T-helper 2 cell treated with Interferon-gamma antibody and Interleukin-4, amounts not matched to agents 5 μg/mL and 100 μg/mL, for 36 hours (primary cell): Measurements from ENCODE around the gene GFAP.

Source experiments
- DNase-seq: peaks from one replicate; pipeline ENCODE4 v3.0.0; 2021; ENCODE audit warnings: low spot score
- H3K27ac Mint-ChIP-seq: one replicate; pipeline ENCODE4 v1.8.0; 2021; ENCODE audit warnings: mild to moderate bottlenecking, mixed read lengths
- H3K27me3 Mint-ChIP-seq: one replicate; pipeline ENCODE4 v1.8.0; 2021; ENCODE audit warnings: low read depth, mixed read lengths
- H3K36me3 Mint-ChIP-seq: one replicate; pipeline ENCODE4 v1.8.0; 2021; ENCODE audit warnings: low read depth, mixed read lengths
- H3K4me1 Mint-ChIP-seq: one replicate; pipeline ENCODE4 v1.8.0; 2021; ENCODE audit warnings: low read depth, mixed read lengths
- H3K4me3 Mint-ChIP-seq: one replicate; pipeline ENCODE4 v1.8.0; 2022; ENCODE audit warnings: mild to moderate bottlenecking, moderate library complexity, mixed read lengths
- H3K9me3 Mint-ChIP-seq: one replicate; pipeline ENCODE4 v1.8.0; 2021; ENCODE audit warnings: mixed read lengths

The GFAP gene

DNA sequence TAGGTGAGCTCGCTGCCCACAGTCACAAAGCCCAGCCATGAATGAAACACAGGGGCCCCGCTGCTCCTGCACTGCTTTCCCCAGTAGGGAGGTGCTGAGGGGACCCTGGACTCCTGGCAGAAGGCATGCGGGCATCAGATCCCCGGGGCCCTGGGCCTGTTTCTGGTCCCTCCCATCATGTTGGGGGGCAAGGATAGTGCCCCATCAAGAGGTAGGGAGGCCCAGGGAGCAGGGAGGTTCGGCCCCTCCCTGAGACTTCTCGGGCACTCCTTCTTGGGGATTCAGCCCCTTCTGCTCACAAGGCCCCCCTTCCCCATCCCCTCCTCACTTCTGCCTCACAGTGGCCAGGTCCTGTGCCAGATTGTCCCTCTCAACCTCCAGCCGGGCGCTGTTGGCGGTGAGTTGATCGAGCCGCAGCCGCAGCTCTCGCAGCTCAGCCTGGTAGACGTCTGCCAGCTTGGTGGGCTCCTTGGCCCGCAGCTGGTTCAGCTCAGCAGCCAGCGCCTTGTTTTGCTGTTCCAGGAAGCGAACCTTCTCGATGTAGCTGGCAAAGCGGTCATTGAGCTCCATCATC is 515 bp downstream of the GFAP start:
- Mint-ChIP-seq H3K4me1 (peaks cover 10% of the 10 kb centered on the region), H3K36me3 (no peaks in the 10 kb centered on the region), H3K27me3 (peaks cover 38% of the 10 kb centered on the region), H3K4me3 (no peak overlapping the region), H3K9me3 (no peaks in the 10 kb centered on the region), H3K27ac (no peak overlapping the region)
- DNase-seq: no peak

DNA sequence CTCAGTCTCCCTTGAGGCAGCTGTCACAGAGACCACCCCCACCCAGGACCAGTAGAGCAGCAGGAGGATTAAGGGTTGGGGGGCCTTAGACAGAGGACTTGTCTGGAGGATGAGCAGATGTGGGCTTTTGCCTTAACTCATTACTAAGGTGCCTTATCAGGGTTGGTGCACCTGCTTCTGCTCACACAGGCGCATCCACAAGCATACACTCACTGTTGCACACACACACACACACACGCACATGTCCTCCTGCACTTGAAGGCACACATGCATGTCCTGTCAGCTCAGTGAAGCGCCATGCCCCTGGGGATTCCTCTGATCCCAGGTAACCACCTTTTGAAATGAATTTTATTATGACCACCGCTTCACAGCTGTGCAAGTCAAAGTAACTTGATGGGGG is 1.2 kb downstream of the GFAP start:
- no peak for DNase-seq
- Mint-ChIP-seq H3K36me3 (no peaks in the 10 kb centered on the region), H3K27me3 (peaks cover 38% of the 10 kb centered on the region), H3K27ac (no peak overlapping the region), H3K4me3 (no peak overlapping the region), H3K9me3 (no peaks in the 10 kb centered on the region), H3K4me1 (peaks cover 10% of the 10 kb centered on the region)

DNA sequence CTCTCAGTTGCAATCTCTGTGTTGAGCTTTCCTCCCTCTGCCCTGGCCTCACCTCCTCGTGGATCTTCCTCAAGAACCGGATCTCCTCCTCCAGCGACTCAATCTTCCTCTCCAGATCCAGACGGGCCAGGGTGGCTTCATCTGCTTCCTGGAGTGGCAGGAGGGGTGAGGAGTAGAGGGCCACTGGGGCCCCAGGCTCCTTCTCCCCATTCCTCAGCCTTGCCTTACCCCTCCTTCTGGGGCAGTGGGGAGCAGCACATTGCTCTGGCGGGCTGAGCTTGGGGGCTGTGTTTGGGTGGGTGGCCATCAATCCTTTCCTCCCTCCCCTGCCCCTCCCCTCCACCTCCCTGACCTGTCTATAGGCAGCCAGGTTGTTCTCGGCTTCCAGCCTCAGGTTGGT is 1.6 kb downstream of the GFAP start:
- H3K36me3 Mint-ChIP-seq: no peaks in the 10 kb centered on the region
- no peak overlapping the region for H3K27ac Mint-ChIP-seq
- no peak overlapping the region for H3K4me3 Mint-ChIP-seq
- H3K9me3 Mint-ChIP-seq: no peaks in the 10 kb centered on the region
- peaks cover 10% of the 10 kb centered on the region for H3K4me1 Mint-ChIP-seq
- DNase-seq: no peak
- H3K27me3 Mint-ChIP-seq: peaks cover 34% of the 10 kb centered on the region

DNA sequence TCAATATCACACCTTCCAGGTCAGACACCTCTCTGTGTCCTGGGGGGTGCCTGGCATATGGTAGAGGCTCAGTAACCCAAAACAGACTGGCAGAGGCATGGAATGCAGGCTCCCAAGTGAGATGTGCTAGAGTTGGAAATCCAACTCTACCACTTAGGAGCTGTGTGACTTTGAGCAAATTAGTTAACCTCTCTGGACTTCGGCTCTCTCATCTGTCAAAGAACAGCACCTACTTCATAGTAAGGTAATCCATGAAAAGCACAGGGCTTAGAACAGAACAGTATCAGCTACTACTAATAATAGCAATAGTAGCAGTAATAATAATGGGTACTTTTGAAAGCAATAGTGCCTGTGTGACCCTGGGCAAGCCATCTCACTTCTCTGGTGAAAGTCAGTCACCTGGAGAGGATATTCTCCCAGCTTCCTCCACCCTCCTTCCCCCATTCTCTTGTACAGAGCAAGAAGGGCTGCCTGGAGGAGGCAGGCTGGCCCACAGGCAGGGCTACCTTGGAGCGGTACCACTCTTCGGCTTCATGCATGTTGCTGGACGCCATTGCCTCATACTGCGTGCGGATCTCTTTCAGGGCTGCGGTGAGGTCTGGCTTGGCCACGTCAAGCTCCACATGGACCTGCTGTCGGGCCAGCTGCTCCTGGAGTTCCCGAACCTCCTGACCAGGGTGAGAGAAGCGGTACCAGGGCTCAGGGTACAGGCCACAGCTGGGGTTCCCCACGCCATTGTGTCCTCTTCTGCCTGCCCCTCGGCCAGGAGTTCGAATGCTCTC is 2.3 kb downstream of the GFAP start:
- peaks cover 10% of the 10 kb centered on the region for H3K4me1 Mint-ChIP-seq
- DNase-seq: no peak
- peaks cover 34% of the 10 kb centered on the region for H3K27me3 Mint-ChIP-seq
- no peak overlapping the region for H3K27ac Mint-ChIP-seq
- no peaks in the 10 kb centered on the region for H3K9me3 Mint-ChIP-seq
- no peaks in the 10 kb centered on the region for H3K36me3 Mint-ChIP-seq
- H3K4me3 Mint-ChIP-seq: peak overlapping the region; percentile 47

DNA sequence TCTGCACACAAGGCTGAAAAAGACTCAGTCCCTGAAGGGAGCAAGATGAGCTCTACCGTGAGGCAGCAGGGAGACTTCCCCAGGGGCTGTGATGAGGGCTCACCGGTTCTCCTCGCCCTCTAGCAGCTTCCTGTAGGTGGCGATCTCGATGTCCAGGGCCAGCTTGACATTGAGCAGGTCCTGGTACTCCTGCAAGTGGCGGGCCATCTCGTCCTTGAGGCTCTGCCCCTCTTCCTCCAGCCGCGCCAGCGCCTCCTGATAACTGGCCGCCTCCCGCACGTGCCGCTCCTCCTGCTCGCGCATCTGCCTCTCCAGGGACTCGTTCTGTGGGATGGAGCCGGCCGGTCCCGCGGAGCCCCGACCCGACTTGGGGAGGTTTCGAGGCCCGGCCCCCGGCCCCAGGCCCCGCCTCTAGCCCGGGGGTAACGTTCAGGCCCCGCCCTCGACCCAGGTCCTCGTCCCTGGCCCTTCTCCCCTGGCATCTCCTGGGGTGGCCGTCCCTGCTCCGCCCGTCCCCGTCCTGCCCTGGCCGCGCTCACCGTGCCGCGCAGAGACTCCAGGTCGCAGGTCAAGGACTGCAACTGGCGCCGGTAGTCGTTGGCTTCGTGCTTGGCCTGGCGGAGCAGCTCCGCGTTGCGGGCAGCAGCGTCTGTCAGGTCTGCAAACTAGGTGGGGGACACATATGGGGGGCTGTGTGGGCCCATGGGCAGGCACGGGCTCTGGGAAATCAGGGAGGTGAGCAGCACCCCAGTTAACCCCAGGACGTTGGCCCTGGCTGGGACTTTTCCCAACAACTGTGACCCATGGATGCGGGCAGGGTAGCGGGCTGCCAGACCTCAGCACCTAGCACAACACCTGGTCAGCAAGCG is 3.9 kb downstream of the GFAP start:
- H3K9me3 Mint-ChIP-seq: no peaks in the 10 kb centered on the region

DNA sequence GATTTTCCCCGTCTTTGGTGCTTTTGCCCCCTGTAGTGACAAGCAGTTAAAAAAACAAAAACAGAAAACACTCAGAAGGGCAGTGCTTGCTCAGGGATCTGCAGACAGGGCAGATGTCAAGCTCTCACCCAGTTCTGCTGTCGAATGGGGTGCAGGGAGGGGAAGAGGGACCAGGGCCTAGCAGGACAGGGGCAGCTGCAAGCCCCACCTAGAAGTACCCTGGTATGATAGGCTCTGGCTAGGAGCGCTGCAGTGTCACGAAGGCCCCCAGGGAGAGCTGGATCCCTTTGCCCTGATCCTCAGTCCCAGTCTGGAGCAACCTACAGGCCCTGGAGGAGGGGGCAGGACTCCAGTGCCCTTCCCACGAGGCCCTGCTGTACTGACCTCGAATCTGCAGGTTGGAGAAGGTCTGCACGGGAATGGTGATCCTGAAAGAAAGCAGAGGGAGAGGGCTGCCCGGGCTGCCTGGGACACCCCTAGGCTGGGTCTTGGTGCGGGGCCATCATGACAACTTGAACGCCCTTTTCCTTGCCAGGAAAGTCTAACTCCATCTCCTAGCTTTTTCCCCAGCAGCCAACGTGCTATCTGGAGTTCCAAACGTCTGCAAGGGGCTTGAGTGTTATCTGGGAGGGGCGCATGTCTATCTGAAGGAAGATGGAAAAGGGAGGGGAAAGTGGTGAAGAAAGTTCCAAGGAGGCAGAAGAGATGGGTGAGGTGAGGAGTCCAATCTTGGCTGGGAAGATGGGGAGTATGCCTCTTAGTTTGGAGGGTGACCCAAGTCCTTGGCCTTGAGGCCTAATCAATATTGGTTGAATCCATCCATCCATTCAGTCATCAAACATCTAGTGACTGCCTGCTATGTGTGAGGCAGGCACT is 4.8 kb downstream of the GFAP start:
- no peak overlapping the region for H3K27ac Mint-ChIP-seq
- H3K9me3 Mint-ChIP-seq: no peaks in the 10 kb centered on the region
- no peak for DNase-seq
- H3K36me3 Mint-ChIP-seq: no peaks in the 10 kb centered on the region
- H3K4me1 Mint-ChIP-seq: peaks cover 10% of the 10 kb centered on the region
- H3K4me3 Mint-ChIP-seq: peak overlapping the region; percentile 57
- H3K27me3 Mint-ChIP-seq: peaks cover 30% of the 10 kb centered on the region

More for the DNA sequence above, 3.9 kb downstream of the GFAP start:
- no peaks in the 10 kb centered on the region for H3K36me3 Mint-ChIP-seq
- DNase-seq: peak; percentile 52
- H3K27ac Mint-ChIP-seq: no peak overlapping the region
- H3K4me1 Mint-ChIP-seq: peaks cover 10% of the 10 kb centered on the region
- peaks cover 30% of the 10 kb centered on the region for H3K27me3 Mint-ChIP-seq
- peak overlapping the region; percentile 57 for H3K4me3 Mint-ChIP-seq

DNA sequence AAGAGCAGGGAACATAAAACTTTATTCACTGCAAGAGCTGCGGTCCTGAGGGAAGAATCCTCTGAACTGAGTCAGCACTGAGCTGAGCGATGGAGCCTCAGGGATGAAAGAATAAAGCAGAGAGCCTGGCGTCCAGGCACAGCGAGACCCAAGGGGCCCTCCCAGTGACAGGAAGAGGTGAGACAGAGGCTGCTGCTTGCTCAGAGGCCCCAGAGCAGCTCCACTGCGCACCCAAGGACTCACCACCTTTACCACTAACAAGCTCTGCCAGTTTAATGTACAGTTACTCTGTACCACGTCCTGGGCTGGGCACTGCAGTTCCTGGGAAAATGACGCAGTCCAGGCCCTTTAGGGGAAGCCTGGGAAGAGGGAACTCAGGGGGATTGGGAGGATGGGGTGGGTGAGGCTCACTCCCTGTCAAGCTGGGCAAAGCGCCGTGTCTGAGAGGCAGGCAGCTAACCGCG is 5.6 kb downstream of the GFAP start:
- peaks cover 30% of the 10 kb centered on the region for H3K27me3 Mint-ChIP-seq
- DNase-seq: no peak
- H3K4me1 Mint-ChIP-seq: peaks cover 10% of the 10 kb centered on the region
- no peak overlapping the region for H3K4me3 Mint-ChIP-seq
- no peaks in the 10 kb centered on the region for H3K9me3 Mint-ChIP-seq
- H3K36me3 Mint-ChIP-seq: no peaks in the 10 kb centered on the region
- no peak overlapping the region for H3K27ac Mint-ChIP-seq

DNA sequence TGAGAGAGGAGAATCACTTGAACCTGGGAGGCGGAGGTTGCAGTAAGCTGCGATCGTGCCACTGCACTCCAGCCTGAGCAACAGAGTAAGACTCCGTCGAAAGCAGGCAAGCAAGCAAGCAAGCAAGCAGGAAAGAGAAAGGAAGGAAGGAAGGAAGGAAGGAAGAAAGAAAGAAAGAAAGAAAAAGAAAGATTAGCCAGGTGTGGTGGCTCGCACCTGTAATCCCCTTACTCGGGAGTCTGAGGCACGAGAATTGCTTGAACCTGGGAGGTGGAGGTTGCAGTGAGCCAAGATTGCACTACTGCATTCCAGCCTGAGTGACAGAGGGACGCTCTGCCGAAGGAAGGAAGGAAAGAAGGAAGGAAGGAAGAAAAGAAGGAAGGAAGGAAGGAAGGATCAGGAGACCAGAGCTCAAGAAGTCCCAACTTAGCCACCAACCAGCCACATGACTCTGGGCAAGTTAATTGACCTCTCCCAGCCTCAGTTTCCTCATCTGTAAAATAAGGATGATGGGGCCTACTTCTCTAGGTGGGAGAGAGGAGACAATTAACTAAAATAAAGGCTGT is 6.5 kb downstream of the GFAP start:
- Mint-ChIP-seq H3K27me3 (peaks cover 27% of the 10 kb centered on the region), H3K27ac (no peak overlapping the region), H3K36me3 (no peaks in the 10 kb centered on the region), H3K9me3 (no peaks in the 10 kb centered on the region), H3K4me3 (no peak overlapping the region), H3K4me1 (peaks cover 10% of the 10 kb centered on the region)
- no peak for DNase-seq

DNA sequence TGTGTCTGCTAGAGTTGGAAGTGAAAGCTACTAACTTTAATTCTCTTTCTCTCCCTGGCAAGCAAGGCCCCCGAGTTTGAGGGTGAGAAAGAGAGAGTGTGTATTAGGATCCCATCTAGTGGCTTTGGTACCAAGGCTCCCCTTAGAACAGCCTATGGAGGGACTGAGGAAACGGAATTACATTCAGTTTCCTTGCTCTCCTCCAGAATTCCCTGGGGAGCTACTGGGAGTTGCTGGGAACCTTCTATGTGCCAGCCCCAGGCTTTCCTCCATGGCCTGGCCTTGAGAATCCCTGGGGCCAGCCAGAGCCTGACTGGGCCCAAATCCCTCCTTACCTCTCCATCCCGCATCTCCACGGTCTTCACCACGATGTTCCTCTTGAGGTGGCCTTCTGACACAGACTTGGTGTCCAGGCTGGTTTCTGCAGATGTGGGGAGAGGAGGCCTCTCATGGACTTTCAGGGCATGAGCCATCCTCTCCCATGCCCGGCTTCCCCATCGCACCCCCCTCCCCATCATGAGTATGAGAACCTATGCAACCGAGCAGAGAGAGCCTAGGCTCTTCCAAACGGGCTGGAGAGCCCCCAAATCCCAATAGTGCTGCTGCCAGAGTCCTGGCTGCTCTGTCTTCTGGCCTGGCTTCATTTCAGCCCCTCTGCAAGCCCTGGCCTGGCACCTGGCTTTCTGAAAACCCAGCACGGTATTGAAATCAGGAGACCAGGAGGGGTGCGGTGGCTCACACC is 7.4 kb downstream of the GFAP start:
- Mint-ChIP-seq H3K4me1 (peaks cover 5% of the 10 kb centered on the region), H3K4me3 (no peak overlapping the region), H3K36me3 (no peaks in the 10 kb centered on the region), H3K27ac (no peak overlapping the region), H3K9me3 (no peaks in the 10 kb centered on the region), H3K27me3 (peaks cover 21% of the 10 kb centered on the region)
- DNase-seq: no peak

DNA sequence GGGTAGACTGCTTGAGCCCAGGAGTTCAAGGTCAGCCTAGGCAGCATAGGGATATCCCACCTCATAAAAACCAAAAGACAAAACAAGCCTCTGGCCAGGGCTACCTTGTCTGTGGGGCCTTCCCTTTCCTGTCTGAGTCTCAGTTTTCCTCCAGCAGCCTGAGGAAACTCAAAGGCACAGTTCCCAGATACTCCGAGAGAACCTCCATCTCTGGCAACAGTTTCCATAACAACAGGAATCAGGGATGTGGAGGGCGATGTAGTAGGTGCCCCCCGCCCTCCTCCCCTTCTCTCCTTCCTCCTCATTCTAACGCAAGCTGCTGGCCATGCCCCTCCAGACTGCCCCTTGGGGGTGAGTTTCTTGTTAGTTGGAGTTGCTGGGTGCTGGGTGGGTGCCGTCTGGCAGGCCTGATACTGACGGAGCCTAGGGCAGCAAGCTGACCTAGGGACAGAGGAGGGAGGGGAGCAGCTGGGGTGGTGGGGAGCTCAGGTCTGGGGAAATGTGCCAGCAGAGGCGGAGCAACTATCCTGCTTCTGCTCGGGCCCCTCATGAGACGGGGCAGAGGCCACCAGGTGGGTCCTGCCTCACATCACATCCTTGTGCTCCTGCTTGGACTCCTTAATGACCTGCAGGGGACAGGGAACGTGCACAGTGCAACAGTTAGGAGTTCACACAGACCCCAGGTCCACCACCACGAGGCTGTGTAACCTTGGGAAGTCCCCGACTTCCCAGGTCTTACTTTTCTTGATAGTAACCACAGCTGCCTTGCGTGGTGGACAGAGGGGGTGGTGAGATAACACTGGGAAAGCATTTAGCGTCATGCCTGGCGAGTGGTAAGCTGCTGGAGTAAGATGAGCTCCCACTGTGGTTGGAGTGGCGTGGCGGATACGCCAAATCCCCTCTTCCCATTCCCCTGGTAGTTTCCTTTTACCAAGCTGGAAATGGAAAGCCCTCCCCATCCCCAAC is 8.3 kb downstream of the GFAP start:
- no peaks in the 10 kb centered on the region for H3K9me3 Mint-ChIP-seq
- no peak overlapping the region for H3K27ac Mint-ChIP-seq
- DNase-seq: no peak
- no peaks in the 10 kb centered on the region for H3K36me3 Mint-ChIP-seq
- H3K27me3 Mint-ChIP-seq: peaks cover 13% of the 10 kb centered on the region
- H3K4me1 Mint-ChIP-seq: peaks cover 5% of the 10 kb centered on the region
- no peak overlapping the region for H3K4me3 Mint-ChIP-seq

DNA sequence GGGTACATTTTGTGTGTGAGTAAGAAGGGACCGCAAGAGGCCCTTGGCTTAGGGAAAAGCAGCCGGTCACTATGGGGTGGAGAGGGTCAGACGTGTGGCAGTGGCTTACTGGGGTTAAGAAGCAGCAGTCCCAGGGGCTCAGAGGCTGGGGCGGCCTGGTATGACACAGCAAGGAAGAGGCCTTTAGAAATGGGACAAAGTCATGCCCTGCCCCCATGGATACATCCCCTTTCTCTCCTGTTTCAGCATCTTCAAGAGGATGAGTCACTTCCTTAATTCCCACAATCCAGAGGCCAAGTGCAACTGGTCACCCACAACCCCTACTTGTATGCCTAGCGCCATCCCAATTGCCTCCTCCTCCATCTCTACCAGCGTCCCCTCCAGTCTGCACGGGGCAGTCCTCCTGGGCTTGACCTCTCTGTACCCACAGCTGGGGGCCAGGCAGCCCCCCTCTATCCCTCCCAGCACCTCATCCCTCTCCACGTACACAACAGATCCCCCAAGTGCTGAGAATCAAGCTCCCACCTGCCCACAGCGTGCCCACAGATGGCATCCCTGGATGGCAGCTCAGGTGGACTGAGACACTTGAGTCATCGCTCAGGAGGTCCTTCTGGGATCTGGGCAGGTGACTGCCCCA is 9.2 kb downstream of the GFAP start:
- DNase-seq: no peak
- Mint-ChIP-seq H3K9me3 (no peaks in the 10 kb centered on the region), H3K27ac (no peak overlapping the region), H3K27me3 (peaks cover 9% of the 10 kb centered on the region), H3K4me1 (peaks cover 7% of the 10 kb centered on the region), H3K36me3 (no peaks in the 10 kb centered on the region), H3K4me3 (no peak overlapping the region)
